HepG2 (cell line): ENCODE data around the gene ADSS1. TPM values are rescaled to one million over a fixed set of nuclear protein-coding genes. Genes with fewer than 3 reads are reported as not detected.

Experiments used
- ATAC-seq: fragments of 200-7000 bp; cut with Tn5 transposase; 3 replicates; pipeline ENCODE4 v1.9.1; 2020; ENCODE audit warnings: mild to moderate bottlenecking, moderate library complexity
- BruUV-seq: library from RNA; stranded (reverse); fragments of 400-500 nt; replicated peaks from 2 replicates; lab custom pipeline; 2021; lab: Mats Ljungman, UMichigan
- CTCF ChIA-PET: fragments of 300-600 bp; formaldehyde crosslinking; extraction: SDS; loops from one replicate; lab custom pipeline; 2021; ENCODE audit warnings: low total read pairs, inconsistent platforms, low intra/inter-chr PET ratio; lab: Yijun Ruan, JAX
- POLR2A ChIA-PET: fragments of 350-600 bp; sonication (Branson Sonifier 250); formaldehyde crosslinking; loops from one replicate; lab custom pipeline; 2020; ENCODE audit warnings: antibody characterized with exemption, inconsistent platforms; lab: Yijun Ruan, JAX
- DNase-seq: peaks from one replicate; pipeline ENCODE4 v3.0.0-alpha.2; 2015; ENCODE audit warnings: low spot score
- FAIRE-seq: peaks from 3 replicates; lab custom pipeline; 2011; peaks lifted over from hg19 to GRCh38; lab: Jason Lieb, UNC
- H2AFZ ChIP-seq: one replicate; pipeline ENCODE4 v1.6.1; 2011; ENCODE audit warnings: low read length, inconsistent platforms
- H3K27ac ChIP-seq: fragments of 300-600 bp; 3 replicates; pipeline ENCODE4 v1.8.0; 2011; ENCODE audit warnings: mixed run types, mild to moderate bottlenecking, mixed read lengths, low read length, inconsistent platforms; ENCODE audit not compliant: insufficient read depth; ENCODE audit errors: extremely low read length
- H3K27me3 ChIP-seq, 2 experiments: fragments of 200-600 bp in 1 of 2; 2 replicates in 1 of 2; 3 replicates in 1 of 2; pipeline versions ENCODE4 v1.6.0 to v1.8.0; 2011; ENCODE audit warnings: low read length in 2 of 2, mild to moderate bottlenecking in 2 of 2, moderate library complexity in 2 of 2, inconsistent platforms in 1 of 2; ENCODE audit not compliant: insufficient read depth in 2 of 2, control insufficient read depth in 1 of 2
- H3K36me3 ChIP-seq, 2 experiments: fragments of 200-600 bp in 1 of 2; replicated peaks in 1 of 2; 2 replicates in 1 of 2; 3 replicates in 1 of 2; pipeline versions ENCODE4 v1.5.1 to v1.8.0; 2011; ENCODE audit warnings: low read length in 2 of 2, inconsistent platforms in 1 of 2; ENCODE audit not compliant: insufficient read depth in 2 of 2, control insufficient read depth in 1 of 2
- H3K4me1 ChIP-seq: 2 replicates; pipeline ENCODE4 v1.5.1; 2012; ENCODE audit warnings: low read length, inconsistent platforms; ENCODE audit not compliant: insufficient read depth
- H3K4me2 ChIP-seq: 2 replicates; pipeline ENCODE4 v1.6.0; 2011; ENCODE audit warnings: low read depth, low read length, inconsistent platforms
- H3K4me3 ChIP-seq, 3 experiments: fragments of 200-600 bp in 1 of 3; sonication (generic), shearing (Covaris generic) in 1 of 3; replicated peaks in 1 of 3; 2 replicates each; pipeline ENCODE4 v1.5.1; 2011 to 2016; ENCODE audit warnings: low read length in 3 of 3, inconsistent platforms in 2 of 3, low read depth in 2 of 3, mild to moderate bottlenecking in 2 of 3, control low read depth in 1 of 3, mixed read lengths in 1 of 3; ENCODE audit not compliant: insufficient read depth in 1 of 3
- H3K79me2 ChIP-seq: one replicate; pipeline ENCODE4 v1.6.1; 2011; ENCODE audit warnings: low read length, inconsistent platforms; ENCODE audit not compliant: insufficient read depth
- H3K9ac ChIP-seq: 2 replicates; pipeline ENCODE4 v1.6.0; 2011; ENCODE audit warnings: mild to moderate bottlenecking, low read depth, low read length, inconsistent platforms; ENCODE audit not compliant: insufficient read depth
- H3K9me3 ChIP-seq: 2 replicates; pipeline ENCODE4 v1.5.1; 2012; ENCODE audit warnings: mild to moderate bottlenecking, low read length
- H4K20me1 ChIP-seq: 2 replicates; pipeline ENCODE4 v1.6.0; 2011; ENCODE audit warnings: inconsistent platforms, mild to moderate bottlenecking, low read length, moderate library complexity; ENCODE audit not compliant: insufficient read depth
- ATM ChIP-seq: fragments of 450-650 bp; IDR thresholded peaks from 2 replicates; pipeline ENCODE4 v1.7.1; 2017; ENCODE audit warnings: mild to moderate bottlenecking, borderline replicate concordance
- GABPA ChIP-seq, 2 experiments: IDR thresholded peaks; 2 replicates each; pipeline ENCODE4 v1.6.1; 2011 to 2016; ENCODE audit warnings: low read depth in 2 of 2, low read length in 1 of 2, missing biosample characterization in 1 of 2, missing genetic modification characterization in 1 of 2
- GABPB1 ChIP-seq: IDR thresholded peaks from 2 replicates; pipeline ENCODE4 v1.6.1; 2016; ENCODE audit warnings: mild to moderate bottlenecking, missing genetic modification reagents, moderate library complexity, missing compliant biosample characterization
- JARID2 ChIP-seq: sonication (generic); formaldehyde crosslinking; IDR thresholded peaks from 2 replicates; pipeline ENCODE4 v1.8.1; 2023; ENCODE audit warnings: missing genetic modification reagents, inconsistent platforms; ENCODE audit not compliant: insufficient replicate concordance
- KAT8 ChIP-seq: IDR thresholded peaks from 2 replicates; pipeline ENCODE4 v1.6.1; 2016; ENCODE audit warnings: missing genetic modification reagents, missing compliant biosample characterization
- NBN ChIP-seq: fragments of 450-650 bp; conservative IDR thresholded peaks from 2 replicates; pipeline ENCODE4 v1.6.1; 2017
- SRSF4 ChIP-seq: fragments of 200-400 bp; formaldehyde crosslinking; IDR thresholded peaks from one replicate; pipeline ENCODE4 v1.6.1; 2018; ENCODE audit warnings: mild to moderate bottlenecking, low read depth, low read length, moderate library complexity; ENCODE audit not compliant: poor library complexity, severe bottlenecking
- ZMYM3 ChIP-seq: sonication (generic); formaldehyde crosslinking; IDR thresholded peaks from 2 replicates; pipeline ENCODE4 v1.5.1; 2020; ENCODE audit warnings: mild to moderate bottlenecking, missing genetic modification reagents
- ZNF10 ChIP-seq: sonication (generic); formaldehyde crosslinking; IDR thresholded peaks from 2 replicates; pipeline ENCODE4 v1.4.0; 2020; ENCODE audit warnings: mild to moderate bottlenecking, low read depth, missing genetic modification reagents, borderline replicate concordance
- ZNF12 ChIP-seq: sonication (generic); formaldehyde crosslinking; IDR thresholded peaks from 2 replicates; pipeline ENCODE4 v1.5.0; 2020; ENCODE audit warnings: missing genetic modification reagents
- ZNF317 ChIP-seq: sonication (generic); formaldehyde crosslinking; IDR thresholded peaks from 2 replicates; pipeline ENCODE4 v1.5.0; 2020; ENCODE audit warnings: mild to moderate bottlenecking, missing genetic modification reagents
- ZNF776 ChIP-seq: sonication (generic); formaldehyde crosslinking; IDR thresholded peaks from 2 replicates; pipeline ENCODE4 v1.4.0; 2020; ENCODE audit warnings: mild to moderate bottlenecking, missing genetic modification reagents
- WGBS: methylation state at CpG from one replicate; pipeline ENCODE4 v1.1.6; 2017; ENCODE audit warnings: low lambda C conversion rate; 5-methylcytosine and 5-hydroxymethylcytosine counted together
- in situ Hi-C: cut with HindIII; loops from 2 replicates; pipeline ENCODE4 v1.10.0; 2017; ENCODE audit warnings: low pct_unique_long_range_greater_than_20kb; ENCODE audit not compliant: extremely low pct_ligation_motif_present
- intact Hi-C: fragments of 100-400 bp; cut with micrococcal nuclease; formaldehyde crosslinking; loops from one replicate; pipeline ENCODE4 v1.10.0; 2022; ENCODE audit not compliant: unreplicated experiment
- polyA plus RNA-seq, 8 experiments: library from polyadenylated mRNA; depleted of rRNA in 3 of 8; stranded (reverse) in 7 of 8; unstranded in 1 of 8; fragments of >200 nt; fragmentation: Illumina TruSeq in 4 of 8; extraction: Trizol in 4 of 8; gene quantifications; 2 replicates each; pipeline versions ENCODE4 v1.2.1 to v1.2.3, GENCODE V29; 2011 to 2016; ENCODE audit warnings: low read depth in 4 of 8, missing spikeins in 1 of 8, mixed read lengths in 1 of 8; ENCODE audit not compliant: insufficient read depth in 1 of 8
- total RNA-seq, 5 experiments: library from RNA; depleted of rRNA; stranded (reverse); fragments of >200 nt; fragmentation: Illumina TruSeq; extraction: Trizol; gene quantifications; 2 replicates each; pipeline ENCODE4 v1.2.3, GENCODE V29; 2016; ENCODE audit warnings: low read depth in 1 of 5
- TF ChIP-seq, protein P1 (sequence below): IDR thresholded peaks from 2 replicates; pipeline ENCODE4 v1.6.1; 2016; ENCODE audit warnings: low read depth, borderline replicate concordance
- TF ChIP-seq, protein P2 (sequence below): sonication (generic); formaldehyde crosslinking; IDR thresholded peaks from 2 replicates; pipeline ENCODE4 v1.4.0; 2020; ENCODE audit warnings: missing genetic modification reagents
- TF ChIP-seq, protein P3 (sequence below): sonication (generic); formaldehyde crosslinking; IDR thresholded peaks from 2 replicates; pipeline ENCODE4 v1.8.0; 2022; ENCODE audit warnings: missing genetic modification reagents, mild to moderate bottlenecking, borderline replicate concordance

Gene ADSS1
- total and polyA plus RNA-seq, 2 of the 13 experiments (the other 11 are each of a cell fraction or from before 2014, with no cell fraction given), result 1.0 to 36.7 TPM

DNA sequence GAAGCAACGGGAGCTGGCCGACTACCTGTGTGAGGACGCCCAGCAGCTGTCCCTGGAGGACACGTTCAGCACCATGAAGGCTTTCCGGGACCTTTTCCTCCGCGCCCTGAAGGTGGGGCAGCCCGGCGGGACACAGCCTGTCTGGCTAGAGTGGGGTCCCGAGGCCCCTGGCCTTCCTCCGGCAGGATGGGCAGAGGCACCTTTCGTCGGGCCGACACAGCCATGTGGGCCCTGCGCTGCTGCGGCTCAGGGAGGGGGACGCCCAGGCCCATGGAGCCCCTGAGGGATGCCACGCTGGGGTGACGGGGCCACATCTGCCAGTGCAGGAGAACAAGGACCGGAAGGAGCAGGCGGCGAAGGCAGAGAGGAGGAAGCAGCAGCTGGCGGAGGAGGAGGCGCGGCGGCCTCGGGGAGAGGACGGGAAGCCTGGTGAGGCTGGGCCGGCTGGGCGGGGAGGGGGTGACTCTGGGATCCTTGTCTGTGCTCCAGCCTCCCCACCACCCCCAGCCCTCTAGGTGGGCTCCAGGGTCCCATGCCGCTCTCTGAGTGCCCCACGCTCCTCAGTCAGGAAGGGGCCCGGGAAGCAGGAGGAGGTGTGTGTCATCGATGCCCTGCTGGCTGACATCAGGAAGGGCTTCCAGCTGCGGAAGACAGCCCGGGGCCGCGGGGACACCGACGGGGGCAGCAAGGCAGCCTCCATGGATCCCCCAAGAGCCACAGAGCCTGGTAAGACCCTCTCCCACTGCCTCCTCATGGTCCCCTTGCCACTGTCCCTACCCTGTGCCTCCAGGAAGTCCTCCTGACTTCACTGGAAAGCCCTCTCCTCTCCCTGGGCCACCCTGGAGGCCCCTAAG lies 10.9 kb upstream of the ADSS1 start:
- no peaks in the 10 kb centered on the region for H3K79me2 ChIP-seq
- peaks cover 15 to 29% of the 10 kb centered on the region in 2 experiments; a peak in 3 of 5 replicates for H3K36me3 ChIP-seq
- intact Hi-C loops, result no loop called here
- DNase-seq (no peak), FAIRE-seq (no peak), ATAC-seq (no peak)
- no peak overlapping the region for H3K9ac ChIP-seq
- no peak overlapping the region for H3K4me2 ChIP-seq
- in situ Hi-C loops, result no loop called here
- CTCF ChIA-PET, result no interaction called here
- WGBS, result 96% methylated on average over 29 of the region's 40 CpGs
- H3K4me1 ChIP-seq, result no peaks in the 10 kb centered on the region
- POLR2A ChIA-PET, result no interaction called here
- H2AFZ ChIP-seq, result no peak overlapping the region
- H3K27ac ChIP-seq, result no peak overlapping the region
- BruUV-seq, result no TSS peak
- H3K4me3 ChIP-seq, result no peak overlapping the region
- H4K20me1 ChIP-seq, result no peaks in the 10 kb centered on the region
- TF ChIP-seq JARID2 (CRISPR knock-in tag), result no peak
- TF ChIP-seq, protein P1, sequence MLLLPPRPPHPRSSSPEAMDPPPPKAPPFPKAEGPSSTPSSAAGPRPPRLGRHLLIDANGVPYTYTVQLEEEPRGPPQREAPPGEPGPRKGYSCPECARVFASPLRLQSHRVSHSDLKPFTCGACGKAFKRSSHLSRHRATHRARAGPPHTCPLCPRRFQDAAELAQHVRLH (CRISPR knock-in tag), result no peak
- TF ChIP-seq ZNF12 (CRISPR knock-in tag), result no peak
- TF ChIP-seq NBN, result no peak
- no peak for TF ChIP-seq ZNF10 (CRISPR knock-in tag)
- no peaks in the 10 kb centered on the region for H3K27me3 ChIP-seq
- no peaks in the 10 kb centered on the region for H3K9me3 ChIP-seq

DNA sequence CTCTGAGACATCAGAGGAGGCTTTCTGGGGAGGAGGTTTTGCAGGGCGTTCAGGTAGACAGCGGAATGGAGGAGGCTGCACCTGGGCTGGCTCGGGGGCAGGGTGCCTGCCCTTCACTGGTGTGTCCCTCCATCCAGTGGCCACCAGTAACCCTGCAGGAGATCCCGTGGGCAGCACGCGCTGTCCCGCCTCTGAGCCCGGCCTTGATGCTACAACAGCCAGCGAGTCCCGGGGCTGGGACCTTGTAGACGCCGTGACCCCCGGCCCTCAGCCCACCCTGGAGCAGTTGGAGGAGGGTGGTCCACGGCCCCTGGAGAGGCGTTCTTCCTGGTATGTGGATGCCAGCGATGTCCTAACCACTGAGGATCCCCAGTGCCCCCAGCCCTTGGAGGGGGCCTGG lies 10.0 kb upstream of the ADSS1 start:
- ChIA-PET POLR2A (no interaction called here), CTCF (no interaction called here)
- in situ Hi-C loops, result no loop called here
- Histone ChIP-seq H3K9me3 (no peaks in the 10 kb centered on the region), H4K20me1 (no peaks in the 10 kb centered on the region), H3K36me3 (peaks cover 15 to 29% of the 10 kb centered on the region in 2 experiments; a peak in 3 of 5 replicates), H3K27me3 (no peaks in the 10 kb centered on the region), H3K27ac (no peak overlapping the region), H3K79me2 (no peaks in the 10 kb centered on the region), H2AFZ (no peak overlapping the region), H3K4me2 (no peak overlapping the region), H3K4me1 (no peaks in the 10 kb centered on the region), H3K4me3 (no peak overlapping the region), H3K9ac (no peak overlapping the region)
- intact Hi-C loops, result no loop called here
- no peak for ATAC-seq
- BruUV-seq, result no TSS peak
- no peak for FAIRE-seq
- 98% methylated on average over 11 of the region's 16 CpGs for WGBS
- no peak for DNase-seq
- no peak for TF ChIP-seq ZNF317 (CRISPR knock-in tag)
- no peak for TF ChIP-seq GABPA (IDR thresholded peaks at IDR 0.05; ENCODE audit: low read depth, low read length)
- no peak for TF ChIP-seq GABPA (CRISPR knock-in tag; IDR thresholded peaks at IDR 0.05; ENCODE audit: low read depth)
- TF ChIP-seq, protein P2, sequence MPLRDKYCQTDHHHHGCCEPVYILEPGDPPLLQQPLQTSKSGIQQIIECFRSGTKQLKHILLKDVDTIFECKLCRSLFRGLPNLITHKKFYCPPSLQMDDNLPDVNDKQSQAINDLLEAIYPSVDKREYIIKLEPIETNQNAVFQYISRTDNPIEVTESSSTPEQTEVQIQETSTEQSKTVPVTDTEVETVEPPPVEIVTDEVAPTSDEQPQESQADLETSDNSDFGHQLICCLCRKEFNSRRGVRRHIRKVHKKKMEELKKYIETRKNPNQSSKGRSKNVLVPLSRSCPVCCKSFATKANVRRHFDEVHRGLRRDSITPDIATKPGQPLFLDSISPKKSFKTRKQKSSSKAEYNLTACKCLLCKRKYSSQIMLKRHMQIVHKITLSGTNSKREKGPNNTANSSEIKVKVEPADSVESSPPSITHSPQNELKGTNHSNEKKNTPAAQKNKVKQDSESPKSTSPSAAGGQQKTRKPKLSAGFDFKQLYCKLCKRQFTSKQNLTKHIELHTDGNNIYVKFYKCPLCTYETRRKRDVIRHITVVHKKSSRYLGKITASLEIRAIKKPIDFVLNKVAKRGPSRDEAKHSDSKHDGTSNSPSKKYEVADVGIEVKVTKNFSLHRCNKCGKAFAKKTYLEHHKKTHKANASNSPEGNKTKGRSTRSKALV (CRISPR knock-in tag), result no peak
- TF ChIP-seq SRSF4, result no peak
- TF ChIP-seq, protein P3, sequence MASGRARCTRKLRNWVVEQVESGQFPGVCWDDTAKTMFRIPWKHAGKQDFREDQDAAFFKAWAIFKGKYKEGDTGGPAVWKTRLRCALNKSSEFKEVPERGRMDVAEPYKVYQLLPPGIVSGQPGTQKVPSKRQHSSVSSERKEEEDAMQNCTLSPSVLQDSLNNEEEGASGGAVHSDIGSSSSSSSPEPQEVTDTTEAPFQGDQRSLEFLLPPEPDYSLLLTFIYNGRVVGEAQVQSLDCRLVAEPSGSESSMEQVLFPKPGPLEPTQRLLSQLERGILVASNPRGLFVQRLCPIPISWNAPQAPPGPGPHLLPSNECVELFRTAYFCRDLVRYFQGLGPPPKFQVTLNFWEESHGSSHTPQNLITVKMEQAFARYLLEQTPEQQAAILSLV (CRISPR knock-in tag), result no peak
- no peak for TF ChIP-seq ZNF776 (CRISPR knock-in tag)
- no peak for TF ChIP-seq KAT8 (CRISPR knock-in tag)
- TF ChIP-seq GABPB1 (CRISPR knock-in tag), result no peak
- TF ChIP-seq ATM, result no peak
- TF ChIP-seq ZMYM3, result no peak
